ENCODE measurements around the gene SLC38A10. TPM values are rescaled to one million over a fixed set of nuclear protein-coding genes. Genes with fewer than 3 reads are reported as not detected.

SLC38A10 gene
- total and polyA plus RNA-seq, 12 donors = 17.6 to 190 (median 102) TPM

- no peak for DNase-seq
- peaks cover 0 to 65% of the 10 kb centered on the region in 2 donors for H3K36me3 ChIP-seq (replicated peaks in 1 of 2)
- H3K27me3 ChIP-seq = no peaks in the 10 kb centered on the region
- 91 to 97% (median 94%) methylated on average over 12 to 40 of the region's 40 CpGs for WGBS, 4 donors
- H3K4me1 ChIP-seq (replicated peaks in 1 of 2) = peaks cover 9 to 10% of the 10 kb centered on the region in 2 donors
- H3K4me3 ChIP-seq = no peak overlapping the region
- intact Hi-C loops (cut with DNase I) = no loop called here
- TF ChIP-seq, protein P1, sequence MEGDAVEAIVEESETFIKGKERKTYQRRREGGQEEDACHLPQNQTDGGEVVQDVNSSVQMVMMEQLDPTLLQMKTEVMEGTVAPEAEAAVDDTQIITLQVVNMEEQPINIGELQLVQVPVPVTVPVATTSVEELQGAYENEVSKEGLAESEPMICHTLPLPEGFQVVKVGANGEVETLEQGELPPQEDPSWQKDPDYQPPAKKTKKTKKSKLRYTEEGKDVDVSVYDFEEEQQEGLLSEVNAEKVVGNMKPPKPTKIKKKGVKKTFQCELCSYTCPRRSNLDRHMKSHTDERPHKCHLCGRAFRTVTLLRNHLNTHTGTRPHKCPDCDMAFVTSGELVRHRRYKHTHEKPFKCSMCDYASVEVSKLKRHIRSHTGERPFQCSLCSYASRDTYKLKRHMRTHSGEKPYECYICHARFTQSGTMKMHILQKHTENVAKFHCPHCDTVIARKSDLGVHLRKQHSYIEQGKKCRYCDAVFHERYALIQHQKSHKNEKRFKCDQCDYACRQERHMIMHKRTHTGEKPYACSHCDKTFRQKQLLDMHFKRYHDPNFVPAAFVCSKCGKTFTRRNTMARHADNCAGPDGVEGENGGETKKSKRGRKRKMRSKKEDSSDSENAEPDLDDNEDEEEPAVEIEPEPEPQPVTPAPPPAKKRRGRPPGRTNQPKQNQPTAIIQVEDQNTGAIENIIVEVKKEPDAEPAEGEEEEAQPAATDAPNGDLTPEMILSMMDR (IDR thresholded peaks at IDR 0.05) = no peak
- TF ChIP-seq POLR2A (IDR thresholded peaks at IDR 0.05) = no peak
- H3K27ac ChIP-seq = no peak overlapping the region
- H3K9me3 ChIP-seq (replicated peaks in 1 of 3) = no peaks in the 10 kb centered on the region
Observed at GRCh38 chr17:81263371-81264181, 31.5 kb downstream of the SLC38A10 start.

DNA sequence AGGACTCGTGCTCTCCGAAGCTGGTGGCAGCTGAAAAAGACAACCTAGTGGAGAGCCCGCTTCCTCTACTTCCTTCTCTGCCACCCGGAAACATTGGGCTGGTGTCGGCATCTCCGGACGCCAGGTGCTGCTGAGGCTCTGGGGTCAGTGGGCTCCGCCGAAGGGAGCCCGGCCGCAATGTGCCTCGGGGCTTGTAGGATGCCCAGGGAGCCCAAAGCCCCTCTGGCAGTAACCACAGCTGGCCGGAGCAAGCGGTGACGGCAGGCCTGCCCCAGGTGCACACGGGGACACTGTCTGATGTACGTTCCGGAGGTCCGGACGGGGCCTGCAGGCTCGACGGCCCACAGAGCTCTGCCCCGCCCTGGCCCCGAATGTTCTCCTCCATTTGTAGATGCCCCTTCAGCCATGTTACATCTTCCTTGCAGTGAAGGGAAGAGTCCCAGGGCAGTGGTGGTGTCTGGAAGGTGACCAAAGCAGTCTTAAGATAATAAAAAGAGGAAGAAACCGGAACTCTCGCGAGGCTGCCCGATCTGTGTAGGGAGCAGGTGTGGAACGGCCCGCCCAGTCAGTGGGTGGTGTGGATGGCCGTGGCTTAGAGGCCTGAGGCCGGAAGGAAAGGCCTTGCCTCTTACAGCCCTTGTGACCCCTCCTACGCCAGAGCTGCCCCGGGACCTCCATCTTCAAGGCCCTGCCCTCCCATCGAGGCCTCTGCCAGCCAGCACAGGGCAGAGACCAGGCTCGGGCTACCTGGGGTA lies 33.3 kb downstream of the SLC38A10 start:
- no peaks in the 10 kb centered on the region for H3K27me3 ChIP-seq
- no peak overlapping the region for H3K4me3 ChIP-seq
- DNase-seq = no peak
- H3K4me1 ChIP-seq (replicated peaks in 1 of 2) = no peaks in the 10 kb centered on the region
- no peaks in the 10 kb centered on the region for H3K9me3 ChIP-seq (replicated peaks in 1 of 3)
- peaks cover 0 to 81% of the 10 kb centered on the region in 2 donors for H3K36me3 ChIP-seq (replicated peaks in 1 of 2)
- WGBS, 4 donors = 90 to 97% (median 93%) methylated on average over 25 to 36 of the region's 36 CpGs
- intact Hi-C loops (cut with DNase I) = no loop called here
- TF ChIP-seq, protein P1 (IDR thresholded peaks at IDR 0.05) = no peak
- no peak for TF ChIP-seq POLR2A (IDR thresholded peaks at IDR 0.05)
- no peak overlapping the region for H3K27ac ChIP-seq

GRCh38 chr17:81261096-81261495 lies 34.0 kb downstream of the SLC38A10 start:
- DNase-seq = no peak
- no peaks in the 10 kb centered on the region for H3K9me3 ChIP-seq (replicated peaks in 1 of 3)
- TF ChIP-seq, protein P1 (IDR thresholded peaks at IDR 0.05) = no peak
- TF ChIP-seq POLR2A (IDR thresholded peaks at IDR 0.05) = no peak
- no peak overlapping the region for H3K27ac ChIP-seq
- H3K36me3 ChIP-seq (replicated peaks in 1 of 2) = peaks cover 0 to 81% of the 10 kb centered on the region in 2 donors
- 86 to 96% (median 94%) methylated on average over 11 to 18 of the region's 18 CpGs for WGBS, 4 donors
- peaks cover 0 to 4% of the 10 kb centered on the region in 2 donors for H3K4me1 ChIP-seq (replicated peaks in 1 of 2)
- intact Hi-C loops (cut with DNase I) = no loop called here
- no peaks in the 10 kb centered on the region for H3K27me3 ChIP-seq
- H3K4me3 ChIP-seq = no peak overlapping the region

DNA sequence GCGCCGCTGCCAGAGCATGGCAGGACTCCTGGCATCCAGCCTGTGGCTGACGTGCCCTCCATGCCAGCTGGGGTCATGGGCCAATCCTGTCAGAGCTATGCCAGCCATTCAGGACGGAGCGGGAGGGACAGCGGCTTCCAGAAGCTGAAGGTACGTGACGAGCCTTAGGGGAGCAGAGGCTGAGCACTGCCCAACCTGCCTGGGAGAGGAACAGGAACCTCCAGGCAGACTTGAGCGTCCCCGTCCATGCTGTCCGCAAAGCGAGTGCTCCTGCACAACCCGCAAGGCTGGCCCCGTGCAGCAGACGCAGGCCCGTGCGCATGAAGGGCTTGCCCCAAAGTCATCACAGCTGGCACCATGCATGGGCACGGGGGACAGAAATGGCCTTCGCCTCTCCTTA lies 34.5 kb downstream of the SLC38A10 start:
- 95 to 100% (median 97%) methylated on average over 7 to 19 of the region's 19 CpGs for WGBS, 4 donors
- intact Hi-C loops (cut with DNase I) = no loop called here
- no peak overlapping the region for H3K27ac ChIP-seq
- no peaks in the 10 kb centered on the region for H3K9me3 ChIP-seq (replicated peaks in 1 of 3)
- peaks cover 0 to 79% of the 10 kb centered on the region in 2 donors for H3K36me3 ChIP-seq (replicated peaks in 1 of 2)
- no peak for TF ChIP-seq POLR2A (IDR thresholded peaks at IDR 0.05)
- TF ChIP-seq, protein P1 (IDR thresholded peaks at IDR 0.05) = no peak
- no peak for DNase-seq
- no peak overlapping the region for H3K4me3 ChIP-seq
- H3K4me1 ChIP-seq (replicated peaks in 1 of 2) = peaks cover 0 to 4% of the 10 kb centered on the region in 2 donors
- H3K27me3 ChIP-seq = no peaks in the 10 kb centered on the region
